Ishikawa (cell line): Measurements from ENCODE around the gene GNAT2.

Experiments
- CREB1 ChIP-seq: IDR thresholded peaks from 2 replicates; pipeline ENCODE4 v1.6.1; 2012; ENCODE audit warnings: low read depth
- EP300 ChIP-seq: IDR thresholded peaks from 2 replicates; pipeline ENCODE4 v1.6.1; 2012; ENCODE audit warnings: borderline replicate concordance
- RAD21 ChIP-seq: IDR thresholded peaks from 2 replicates; pipeline ENCODE4 v1.6.1; 2012; ENCODE audit warnings: low read depth

- TF ChIP-seq EP300 (no peak), RAD21 (no peak), CREB1 (no peak)
Measured at GRCh38 chr1:109655615-109656519, 36.5 kb upstream of the GNAT2 start, which contains the start of gene GSTM4.
